Cardiac muscle cell (in vitro differentiated cells and primary cell): ENCODE results near the gene CD82. TPM values are rescaled to one million over a fixed set of nuclear protein-coding genes. Genes with fewer than 3 reads are reported as not detected.

Experiments
- DNase-seq, 2 donors: peaks; one replicate each; pipeline versions ENCODE4 v3.0.0 to v3.0.0-alpha.2; 2010 to 2017; ENCODE audit warnings: low read depth in 1 of 2, low spot score in 1 of 2
- H3K27ac ChIP-seq: fragments of 200-600 bp; sonication (generic); 2 replicates; pipeline ENCODE4 v1.5.1; 2016
- H3K27me3 ChIP-seq: fragments of 200-600 bp; sonication (generic); 2 replicates; pipeline ENCODE4 v1.6.0; 2016; ENCODE audit warnings: control low read depth
- H3K36me3 ChIP-seq: fragments of 200-600 bp; sonication (generic); 2 replicates; pipeline ENCODE4 v1.5.1; 2016; ENCODE audit warnings: control low read depth
- H3K4me1 ChIP-seq: fragments of 200-600 bp; sonication (generic); 2 replicates; pipeline ENCODE4 v1.8.1; 2017; ENCODE audit warnings: low read depth, mild to moderate bottlenecking, mixed run types
- H3K4me3 ChIP-seq: fragments of 200-600 bp; sonication (generic); 2 replicates; pipeline ENCODE4 v1.5.1; 2016; ENCODE audit warnings: mild to moderate bottlenecking
- H3K9me3 ChIP-seq: fragments of 200-600 bp; sonication (generic); 2 replicates; pipeline ENCODE4 v1.5.1; 2017; ENCODE audit warnings: low read depth, mild to moderate bottlenecking, control low read depth
- polyA plus RNA-seq: library from polyadenylated mRNA; unstranded; fragments of >200 nt; fragmentation: Nextera tagmentation; extraction: Ambion mirVana; gene quantifications from 2 replicates; pipeline ENCODE4 v1.2.1, GENCODE V29; 2016
- total RNA-seq: library from RNA; depleted of rRNA; stranded (reverse); fragments of >200 nt; gene quantifications from 2 replicates; pipeline ENCODE4 v1.2.3, GENCODE V29; 2016
- TF ChIP-seq, protein P1 (sequence below): IDR thresholded peaks from 2 replicates; pipeline ENCODE4 v1.5.1; 2012; ENCODE audit warnings: low read depth, mild to moderate bottlenecking, low read length

CD82 gene
- total and polyA plus RNA-seq, 2 experiments from 2014 or later: 14.8 to 33.9 TPM

DNA sequence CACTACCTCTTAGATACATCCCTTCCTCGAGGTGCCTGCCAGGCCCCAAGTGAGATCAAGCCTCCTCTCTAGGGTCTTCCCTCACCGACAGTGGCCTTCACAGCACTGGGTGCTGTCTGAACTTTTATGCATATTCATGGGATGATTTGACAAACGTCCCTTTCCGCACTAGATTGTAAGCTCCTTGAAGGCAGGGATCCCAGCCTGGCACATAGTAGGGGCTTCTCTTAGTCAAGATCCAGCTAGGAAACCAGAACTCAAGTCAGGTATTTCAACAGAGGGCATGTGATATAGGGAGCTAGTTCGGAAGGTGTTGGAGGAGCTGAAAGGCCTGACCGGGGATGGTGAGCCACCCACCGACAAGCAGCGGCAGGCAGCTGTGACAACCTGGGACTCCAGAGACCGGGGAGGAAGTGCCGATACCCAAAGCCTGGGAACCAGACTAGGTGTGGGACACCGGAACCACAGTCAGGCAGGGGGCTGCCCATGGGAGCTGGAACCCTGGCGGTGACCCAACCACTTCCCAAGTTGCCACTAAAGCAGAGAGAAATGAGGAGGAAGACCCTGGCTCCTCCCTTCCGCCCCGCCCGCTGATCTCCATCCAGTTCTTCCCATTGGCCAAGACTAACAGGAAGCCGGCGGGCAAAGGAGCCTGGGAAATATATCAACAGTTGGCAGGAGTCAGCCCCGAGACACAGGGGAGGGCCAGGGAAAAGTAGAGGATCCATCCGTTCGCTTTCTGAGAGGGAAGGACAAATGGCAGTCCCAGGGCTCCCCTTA, 39.8 kb upstream of the CD82 start:
- H3K4me1 ChIP-seq: no peaks in the 10 kb centered on the region
- no peak for DNase-seq
- no peak overlapping the region for H3K27ac ChIP-seq
- H3K4me3 ChIP-seq: no peak overlapping the region
- H3K27me3 ChIP-seq: no peaks in the 10 kb centered on the region
- H3K9me3 ChIP-seq: no peaks in the 10 kb centered on the region
- TF ChIP-seq, protein P1, sequence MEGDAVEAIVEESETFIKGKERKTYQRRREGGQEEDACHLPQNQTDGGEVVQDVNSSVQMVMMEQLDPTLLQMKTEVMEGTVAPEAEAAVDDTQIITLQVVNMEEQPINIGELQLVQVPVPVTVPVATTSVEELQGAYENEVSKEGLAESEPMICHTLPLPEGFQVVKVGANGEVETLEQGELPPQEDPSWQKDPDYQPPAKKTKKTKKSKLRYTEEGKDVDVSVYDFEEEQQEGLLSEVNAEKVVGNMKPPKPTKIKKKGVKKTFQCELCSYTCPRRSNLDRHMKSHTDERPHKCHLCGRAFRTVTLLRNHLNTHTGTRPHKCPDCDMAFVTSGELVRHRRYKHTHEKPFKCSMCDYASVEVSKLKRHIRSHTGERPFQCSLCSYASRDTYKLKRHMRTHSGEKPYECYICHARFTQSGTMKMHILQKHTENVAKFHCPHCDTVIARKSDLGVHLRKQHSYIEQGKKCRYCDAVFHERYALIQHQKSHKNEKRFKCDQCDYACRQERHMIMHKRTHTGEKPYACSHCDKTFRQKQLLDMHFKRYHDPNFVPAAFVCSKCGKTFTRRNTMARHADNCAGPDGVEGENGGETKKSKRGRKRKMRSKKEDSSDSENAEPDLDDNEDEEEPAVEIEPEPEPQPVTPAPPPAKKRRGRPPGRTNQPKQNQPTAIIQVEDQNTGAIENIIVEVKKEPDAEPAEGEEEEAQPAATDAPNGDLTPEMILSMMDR: no peak
- no peaks in the 10 kb centered on the region for H3K36me3 ChIP-seq

DNA sequence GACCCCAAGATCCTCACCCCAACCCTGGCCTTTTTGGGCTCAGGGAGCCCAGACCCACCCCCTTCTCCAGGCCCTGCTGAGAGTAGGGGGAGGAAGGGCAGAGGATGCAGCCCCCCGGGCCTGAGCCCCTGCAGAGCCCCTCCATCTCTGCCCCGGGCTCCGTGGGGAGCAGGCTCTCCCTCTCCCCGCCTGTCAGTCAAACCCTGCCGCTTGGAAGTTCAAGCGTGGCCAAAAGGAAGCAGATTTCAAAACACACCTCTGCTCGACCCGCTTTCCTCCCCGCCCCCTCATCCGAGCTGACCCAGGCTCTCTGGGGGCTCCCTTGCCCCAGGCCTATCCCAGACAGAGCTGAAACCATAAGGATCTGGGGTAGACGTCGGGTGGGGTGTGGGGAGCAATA, 39.0 kb upstream of the CD82 start:
- no peaks in the 10 kb centered on the region for H3K4me1 ChIP-seq
- no peaks in the 10 kb centered on the region for H3K9me3 ChIP-seq
- TF ChIP-seq, protein P1: no peak

DNA sequence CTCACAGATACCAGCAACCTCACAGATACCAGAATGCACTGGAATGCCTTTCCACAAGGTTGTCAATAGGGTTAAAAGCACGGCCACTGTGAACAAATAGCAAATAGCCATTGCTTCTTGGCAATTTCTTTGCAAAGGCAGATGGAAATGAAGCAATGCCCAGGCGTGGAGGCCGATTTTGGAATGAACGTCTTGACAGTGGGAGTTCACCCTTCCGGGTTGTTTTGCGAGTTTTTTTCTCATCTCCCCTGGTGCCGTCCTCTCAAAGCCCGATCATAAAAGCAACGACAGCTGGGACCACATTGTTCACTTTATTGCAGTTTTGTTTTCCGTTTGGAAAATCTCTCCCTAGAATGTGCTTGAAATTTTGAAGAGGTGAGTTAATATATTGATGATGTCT, 38.0 kb upstream of the CD82 start:
- peak in 1 of 2 donors; percentile 18 for DNase-seq
- Histone ChIP-seq H3K27ac (no peak overlapping the region), H3K9me3 (no peaks in the 10 kb centered on the region), H3K27me3 (no peaks in the 10 kb centered on the region), H3K4me3 (no peak overlapping the region), H3K36me3 (no peaks in the 10 kb centered on the region), H3K4me1 (no peaks in the 10 kb centered on the region)
- TF ChIP-seq, protein P1: no peak

More for the DNA sequence above, 39.0 kb upstream of the CD82 start:
- Histone ChIP-seq H3K27ac (no peak overlapping the region), H3K27me3 (no peaks in the 10 kb centered on the region), H3K36me3 (no peaks in the 10 kb centered on the region), H3K4me3 (no peak overlapping the region)
- no peak for DNase-seq

DNA sequence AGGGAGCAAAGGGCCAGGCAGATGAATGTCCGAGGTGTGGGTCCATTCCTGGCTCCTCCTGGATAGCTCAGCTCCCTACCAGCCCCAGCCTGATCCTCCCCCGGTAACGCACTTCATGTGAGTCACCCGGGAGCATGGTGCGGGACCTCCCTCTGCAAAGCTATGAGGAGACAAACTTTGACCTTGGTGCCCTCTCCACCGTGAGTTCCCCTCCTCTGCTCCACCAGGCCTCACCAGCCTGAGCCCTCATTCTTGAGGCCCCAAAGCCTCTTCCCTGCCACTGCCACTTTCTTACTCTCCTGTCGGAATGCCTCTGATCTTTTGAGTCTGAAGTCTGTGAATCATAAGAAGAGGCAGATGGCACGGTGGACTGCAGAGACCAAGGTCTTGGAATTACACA, 37.4 kb upstream of the CD82 start:
- H3K4me3 ChIP-seq: no peak overlapping the region
- DNase-seq: peak in 1 of 2 donors; percentile 24
- no peaks in the 10 kb centered on the region for H3K36me3 ChIP-seq
- no peaks in the 10 kb centered on the region for H3K9me3 ChIP-seq
- TF ChIP-seq, protein P1: no peak
- H3K27me3 ChIP-seq: no peaks in the 10 kb centered on the region
- H3K27ac ChIP-seq: no peak overlapping the region
- no peaks in the 10 kb centered on the region for H3K4me1 ChIP-seq

DNA sequence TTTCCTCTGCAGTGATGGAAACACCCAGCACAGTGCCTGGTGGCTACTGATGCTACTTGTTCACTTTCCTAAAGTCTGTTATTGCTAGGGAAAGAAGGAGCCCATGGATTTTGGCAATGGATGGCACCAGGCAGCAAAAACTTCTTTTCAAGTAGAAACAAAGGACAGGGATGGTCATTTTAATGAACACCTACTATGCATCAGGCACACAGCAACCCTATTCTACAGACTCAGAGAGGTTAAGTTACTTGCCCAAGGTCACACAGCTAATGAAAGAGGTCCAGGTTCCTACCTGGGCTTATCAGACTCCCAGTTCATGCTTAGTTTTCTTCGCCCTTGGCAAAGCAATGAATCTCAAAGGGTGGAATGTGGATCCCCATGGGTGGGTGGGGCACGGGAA, 36.9 kb upstream of the CD82 start:
- TF ChIP-seq, protein P1: no peak
- Histone ChIP-seq H3K36me3 (no peaks in the 10 kb centered on the region), H3K9me3 (no peaks in the 10 kb centered on the region)

More for the DNA sequence above, 36.9 kb upstream of the CD82 start:
- Histone ChIP-seq H3K27me3 (no peaks in the 10 kb centered on the region), H3K4me3 (no peak overlapping the region), H3K27ac (no peak overlapping the region), H3K4me1 (no peaks in the 10 kb centered on the region)
- no peak for DNase-seq
